Epidermal melanocyte (primary cell): Measurements from ENCODE around the gene STK25.
"Not testable (repeated sequence)": the region's sequence is repeated elsewhere in the genome, so short reads cannot be mapped to it uniquely, and the experiment has no call there.

Experiments
- DNase-seq: peaks from one replicate; pipeline ENCODE4 v3.0.0; 2011; ENCODE audit warnings: low spot score; ENCODE audit not compliant: insufficient read length

The STK25 gene

DNA sequence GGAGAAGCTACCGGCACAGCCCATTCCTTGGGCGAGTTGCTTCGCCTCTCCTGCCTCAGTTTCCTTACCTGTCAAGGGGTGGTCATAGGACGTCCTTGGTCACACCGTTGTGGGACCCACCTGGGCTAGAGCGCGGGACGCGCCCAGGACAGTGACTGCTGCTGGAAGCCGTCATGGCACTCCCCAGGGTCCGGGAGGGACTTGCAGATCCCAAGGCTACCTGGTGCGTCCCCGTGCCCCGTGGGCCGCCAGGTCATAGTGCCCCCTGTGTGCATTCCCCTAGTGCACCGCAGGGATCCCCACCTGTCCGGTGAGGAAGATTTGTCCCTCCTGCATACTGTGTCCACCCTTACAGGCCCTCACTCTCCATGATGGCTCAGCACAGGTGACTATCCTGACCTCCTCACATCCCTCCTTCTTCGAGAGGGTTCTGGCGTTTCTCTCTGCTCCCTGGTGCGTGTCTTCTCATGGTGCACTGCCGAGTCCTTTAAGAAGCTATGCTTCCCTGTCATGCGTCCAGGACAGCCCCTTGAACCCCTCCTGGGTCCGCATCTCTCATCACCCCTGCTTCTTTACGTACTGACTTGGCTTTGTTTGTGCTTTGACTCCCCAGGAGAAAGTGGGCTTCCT is 886 bp upstream of the STK25 start:
- DNase-seq, result no peak

DNA sequence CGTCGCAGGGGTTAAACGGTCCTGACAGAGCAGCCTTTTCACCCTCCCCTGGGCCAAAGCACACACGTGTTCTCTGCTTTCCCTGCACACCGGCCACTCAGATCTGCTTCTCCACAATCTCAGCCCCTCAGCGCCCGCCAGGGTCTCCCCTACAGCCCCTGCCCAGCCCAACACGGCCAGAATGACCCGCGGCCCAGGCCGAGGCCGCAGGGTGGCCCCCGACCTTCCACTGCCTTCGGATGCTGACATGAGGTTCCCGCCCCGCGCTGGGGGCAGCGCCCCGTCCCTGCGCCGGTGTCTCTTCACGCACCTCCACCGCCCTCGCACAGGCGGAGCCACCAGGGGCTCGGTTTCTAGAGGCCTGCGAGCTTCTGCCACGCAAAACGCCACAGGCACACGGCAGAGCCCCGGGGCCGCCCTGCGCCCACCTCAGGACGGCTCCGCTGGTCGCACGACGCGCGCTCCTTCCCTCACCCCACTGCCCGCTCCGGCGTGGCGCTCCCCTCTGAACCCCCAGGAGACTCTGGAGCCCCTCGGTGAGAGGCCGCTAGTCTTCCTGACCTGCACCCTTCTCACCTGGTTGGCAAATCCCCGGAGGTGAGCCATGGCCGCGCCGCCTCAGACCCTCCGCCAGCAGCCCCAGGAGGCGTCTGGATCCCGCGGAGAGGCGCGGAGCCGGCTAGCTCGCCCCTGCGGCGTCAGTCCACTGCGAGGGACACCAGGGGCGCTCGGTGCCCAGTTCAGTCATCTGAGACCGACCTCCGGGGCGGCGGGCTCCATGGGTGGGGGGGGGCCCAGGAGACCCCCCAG is 749 bp downstream of the STK25 start:
- DNase-seq, result peak; percentile 65

DNA sequence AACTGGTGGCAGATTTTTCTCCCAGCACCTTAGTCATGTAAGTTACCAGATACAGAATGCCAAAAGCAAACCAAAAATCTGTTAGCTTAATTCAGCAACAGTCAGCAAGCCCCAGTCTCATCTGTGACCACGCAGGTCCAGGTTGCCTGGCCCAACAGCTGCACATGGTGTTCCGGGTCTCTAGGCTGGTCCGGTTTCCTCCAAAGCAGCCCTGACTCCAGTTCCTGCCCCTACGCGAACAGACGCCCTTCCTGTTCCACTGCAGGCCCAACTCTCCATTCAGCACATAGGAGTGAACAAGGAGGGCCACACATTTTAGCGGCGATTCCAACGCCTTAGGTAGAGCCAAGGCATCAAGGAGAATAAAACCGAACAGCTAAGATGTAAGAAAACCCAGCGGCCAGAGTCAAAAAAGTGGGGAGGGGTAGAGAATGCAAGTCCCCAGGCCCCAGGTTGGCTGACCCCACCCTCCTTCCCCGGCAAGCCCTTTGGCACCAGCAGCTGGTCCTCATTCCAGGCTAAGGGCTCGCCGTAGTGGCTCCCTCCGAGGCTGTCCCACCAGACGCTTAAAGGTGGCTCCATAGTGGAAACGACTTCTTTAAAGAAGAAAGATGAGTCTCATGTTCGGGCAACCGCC is 1.5 kb downstream of the STK25 start:
- no peak for DNase-seq

DNA sequence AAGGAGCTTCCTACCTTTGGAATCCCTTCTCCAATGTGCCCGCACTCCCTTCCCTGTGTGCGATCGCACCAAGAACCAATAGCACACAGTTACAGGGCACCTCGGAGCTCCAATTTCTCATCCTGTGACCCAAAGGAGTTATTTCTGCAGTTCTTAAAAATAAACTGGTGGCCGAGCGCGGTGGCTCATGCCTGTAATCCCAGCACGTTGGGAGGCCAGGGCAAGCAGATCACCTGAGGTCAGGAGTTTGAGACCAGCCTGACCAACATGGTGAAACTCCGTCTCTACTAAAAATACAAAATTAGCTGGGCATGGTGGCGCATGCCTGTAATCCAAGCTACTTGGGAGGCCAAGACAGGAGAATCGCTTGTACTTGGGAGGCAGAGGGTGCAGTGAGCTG is 2.1 kb downstream of the STK25 start:
- not testable (repeated sequence) for DNase-seq

DNA sequence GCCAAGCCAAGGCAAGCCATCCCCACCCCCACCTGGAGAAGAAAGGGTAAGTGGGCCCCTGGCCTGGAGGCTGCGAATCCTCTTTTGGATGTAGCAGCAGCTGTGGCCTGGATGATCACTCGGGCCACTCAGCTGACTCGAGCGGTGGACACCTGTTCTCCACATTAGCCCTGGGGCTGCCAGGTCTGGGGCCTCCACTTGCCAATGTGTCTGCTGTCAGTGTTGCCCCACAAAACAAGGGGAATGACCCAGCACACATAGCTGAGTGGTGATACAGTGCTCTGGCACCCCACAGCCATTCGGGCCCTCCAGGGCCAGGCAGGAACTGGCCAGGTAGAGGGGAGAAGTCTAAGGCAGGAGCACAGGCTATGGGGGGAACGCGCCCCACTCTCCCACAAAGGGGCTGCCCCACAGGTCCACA is 2.6 kb downstream of the STK25 start:
- no peak for DNase-seq

DNA sequence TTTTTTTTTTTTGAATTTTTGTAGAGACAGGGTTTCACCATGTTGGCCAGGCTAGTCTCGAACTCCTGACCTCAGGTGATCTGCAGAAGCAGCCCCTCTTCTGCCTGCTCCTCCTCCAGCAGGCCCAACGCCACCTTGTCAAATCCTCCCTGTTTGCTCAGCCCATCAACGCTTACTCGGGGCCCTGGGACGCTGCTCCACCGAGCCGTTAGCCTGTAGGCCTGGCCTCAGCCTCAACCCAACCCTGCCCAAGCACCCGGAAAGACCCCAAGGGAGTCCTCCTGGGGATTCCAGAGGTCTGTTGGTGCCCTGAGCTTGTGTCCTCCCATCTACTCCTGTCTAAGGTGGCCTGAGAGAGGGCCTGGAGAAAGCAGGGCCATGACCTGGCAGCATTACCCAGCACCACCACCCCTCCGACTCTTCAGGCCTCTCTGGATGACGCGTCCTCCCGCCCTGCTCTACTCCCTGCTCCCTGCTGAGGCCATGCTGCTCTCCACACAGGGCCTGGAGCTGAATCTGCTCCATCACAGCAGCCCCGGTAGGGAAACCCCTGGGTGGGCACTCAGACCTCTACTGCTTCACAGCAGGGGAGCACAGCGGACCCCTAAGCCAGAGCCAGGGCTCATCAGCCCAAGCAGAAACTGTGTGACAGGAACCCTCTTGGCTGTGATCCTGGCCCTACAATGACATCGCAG is 3.2 kb downstream of the STK25 start:
- no peak for DNase-seq

DNA sequence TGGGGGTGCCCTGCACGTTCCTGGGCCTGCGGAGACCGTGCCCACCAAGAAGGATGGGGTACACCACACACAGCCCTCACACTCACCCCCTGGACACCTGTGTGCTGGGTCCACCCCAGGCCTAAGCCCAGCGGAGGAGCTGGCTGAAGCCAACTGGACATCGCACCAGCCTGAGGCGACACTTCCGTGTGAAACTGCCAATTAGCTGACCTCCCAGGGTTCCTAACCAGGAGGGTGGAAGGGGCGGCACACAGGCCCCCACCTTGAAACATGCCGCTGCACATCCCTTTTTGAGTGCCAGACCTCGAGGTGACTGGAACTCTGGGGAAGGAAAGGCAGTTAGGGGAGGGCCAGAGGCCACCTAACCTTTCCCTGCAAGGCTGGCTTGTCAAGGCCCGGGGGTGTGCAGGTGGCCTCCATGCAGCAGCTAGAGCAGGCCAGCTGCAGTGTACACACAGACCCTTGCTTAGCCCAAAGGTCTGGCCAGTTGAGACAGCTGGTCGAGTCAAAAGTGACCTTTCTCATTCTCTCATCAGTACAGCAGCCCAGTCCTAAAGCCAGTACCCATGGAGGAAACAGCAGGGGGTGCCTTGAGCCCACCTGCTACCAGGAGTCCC is 4.5 kb downstream of the STK25 start:
- no peak for DNase-seq

DNA sequence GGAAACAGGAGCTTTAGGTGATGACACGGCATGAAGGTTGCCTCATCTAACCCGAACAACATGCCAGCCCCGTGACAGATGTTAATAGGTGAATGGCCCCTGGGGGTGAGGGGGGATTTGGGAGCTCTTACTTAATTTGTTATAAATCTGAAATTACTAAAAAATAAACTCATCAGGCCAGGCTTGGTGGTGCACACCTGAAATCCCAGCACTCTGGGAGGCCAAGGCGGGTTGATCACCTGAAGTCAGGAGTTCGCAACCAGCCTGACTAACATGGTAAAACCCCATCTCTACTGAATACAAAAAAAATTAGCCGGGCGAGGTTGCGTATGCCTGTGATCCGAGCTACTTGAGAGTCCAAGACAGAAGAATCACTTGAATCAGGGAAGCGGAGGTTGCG is 6.1 kb downstream of the STK25 start:
- no peak for DNase-seq

DNA sequence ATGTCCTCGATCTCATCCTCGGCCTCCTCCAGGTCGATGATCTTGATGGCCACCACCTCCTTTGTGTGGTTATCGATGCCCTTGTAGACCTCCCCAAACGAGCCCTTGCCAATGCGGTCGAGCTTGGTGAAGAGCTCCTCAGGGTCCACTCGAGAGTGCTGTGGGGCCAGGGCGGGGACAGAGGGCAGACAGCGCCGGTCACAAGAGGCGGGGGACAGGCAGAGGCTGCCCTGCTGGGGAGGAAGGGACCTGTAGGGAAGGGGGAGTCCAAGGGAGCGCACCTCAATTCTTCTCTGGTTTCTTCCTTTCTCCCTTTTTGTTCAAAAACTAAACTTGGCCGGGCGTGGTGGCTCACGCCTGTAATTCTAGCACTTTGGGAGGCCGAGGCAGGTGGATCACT is 6.8 kb downstream of the STK25 start:
- DNase-seq, result no peak

DNA sequence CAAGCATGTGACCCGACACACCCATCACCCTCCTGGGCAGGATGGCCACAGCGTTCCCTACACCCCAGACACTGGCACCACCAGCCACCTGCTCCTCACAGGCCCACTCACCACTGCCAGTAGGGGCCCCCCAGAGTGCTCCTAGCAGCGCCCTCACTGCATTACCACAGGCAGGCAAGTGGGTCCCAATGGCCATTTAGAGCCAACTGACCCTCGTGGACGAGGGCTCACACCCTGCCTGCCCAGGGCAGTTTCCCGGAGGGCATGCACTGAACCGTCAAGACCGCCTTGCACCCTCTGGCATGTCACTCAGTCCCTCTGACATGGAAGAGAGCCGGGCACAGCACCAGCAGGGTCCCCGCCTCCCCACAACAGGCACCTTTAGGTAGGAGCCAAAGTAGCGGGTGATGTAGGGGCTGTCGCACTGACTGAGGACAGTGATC is 7.3 kb downstream of the STK25 start:
- no peak for DNase-seq

DNA sequence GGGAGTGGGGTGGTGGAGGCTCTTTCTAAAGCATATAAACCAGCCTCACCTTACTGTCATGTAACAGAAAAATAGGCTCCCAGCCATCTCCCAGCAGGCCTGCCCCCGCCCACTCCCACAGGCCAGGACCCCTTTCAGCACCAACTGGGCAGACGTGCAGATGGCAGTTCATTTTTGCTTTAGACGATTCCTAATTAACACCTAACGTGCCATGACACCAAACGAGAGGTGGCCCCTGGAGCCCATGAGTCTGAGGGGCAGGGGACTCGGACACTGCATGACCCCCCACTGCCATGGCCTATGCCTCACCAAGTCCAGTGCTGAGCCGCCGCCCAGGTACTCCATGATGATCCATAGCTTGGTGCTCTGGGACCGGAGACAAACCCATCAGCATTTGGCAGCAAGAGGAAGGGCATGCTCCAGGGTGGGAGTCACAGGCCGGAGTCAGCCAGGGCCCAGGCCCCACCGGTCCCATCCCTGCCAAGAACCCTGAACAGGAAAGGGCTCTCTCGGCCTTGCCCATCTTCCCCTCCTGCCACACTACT is 7.9 kb downstream of the STK25 start:
- no peak for DNase-seq

DNA sequence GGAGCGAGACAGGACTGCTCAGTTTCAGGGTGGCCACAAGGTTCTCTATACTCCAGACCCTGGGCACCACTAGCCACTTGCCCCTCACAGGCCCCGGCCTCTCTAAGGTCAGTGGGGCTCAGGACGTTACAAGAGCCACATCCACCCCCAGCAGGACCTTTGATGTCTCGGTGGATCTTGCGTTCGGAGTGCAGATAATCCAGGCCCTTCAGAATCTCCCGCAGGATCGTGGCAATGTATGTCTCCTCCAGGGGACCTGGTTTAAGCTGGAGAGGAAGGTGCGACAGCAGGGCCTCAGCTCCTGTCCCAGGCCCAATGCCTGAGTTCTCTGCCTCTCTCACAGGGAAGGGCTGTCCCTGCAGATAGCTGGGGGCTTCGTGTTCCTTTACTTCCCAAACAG is 8.4 kb downstream of the STK25 start:
- no peak for DNase-seq

DNA sequence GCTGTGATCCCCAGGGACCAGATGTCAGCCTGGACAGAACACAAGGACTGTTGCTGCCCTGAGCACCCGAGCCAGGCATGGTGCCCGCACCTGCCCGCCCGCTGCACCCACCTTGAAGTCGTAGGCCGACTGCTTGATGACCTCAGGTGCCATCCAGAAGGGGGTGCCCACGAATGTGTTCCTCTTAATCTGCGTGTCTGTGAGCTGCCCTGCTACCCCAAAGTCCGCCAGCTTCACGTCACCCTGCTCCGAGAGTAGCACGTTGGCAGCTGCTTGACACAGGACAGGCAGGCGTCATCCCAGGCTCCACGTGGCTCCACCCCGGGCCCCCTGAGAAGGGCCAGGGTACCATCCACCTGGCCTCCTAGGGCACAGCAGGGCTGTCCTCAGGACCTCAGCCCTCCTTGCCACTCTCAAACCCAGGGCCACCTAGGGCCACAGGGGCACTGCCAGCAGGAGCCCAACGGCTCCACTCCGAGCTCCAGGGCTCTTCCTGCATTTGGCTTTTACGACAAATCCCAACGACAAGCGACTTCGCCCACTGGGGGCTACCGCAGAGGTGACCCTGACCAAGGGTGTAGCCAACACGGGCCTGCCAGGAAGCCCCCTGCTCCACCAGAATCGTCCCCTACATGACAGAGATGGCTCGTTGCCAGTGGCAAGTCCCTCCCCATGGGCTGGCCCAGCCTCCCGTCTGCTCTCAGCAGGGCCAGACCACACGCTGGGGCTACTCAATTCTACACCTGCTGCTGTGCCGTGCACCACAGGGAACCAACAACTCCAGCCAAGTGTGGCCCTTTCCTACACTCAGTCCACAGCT is 9.0 kb downstream of the STK25 start:
- DNase-seq, result no peak

DNA sequence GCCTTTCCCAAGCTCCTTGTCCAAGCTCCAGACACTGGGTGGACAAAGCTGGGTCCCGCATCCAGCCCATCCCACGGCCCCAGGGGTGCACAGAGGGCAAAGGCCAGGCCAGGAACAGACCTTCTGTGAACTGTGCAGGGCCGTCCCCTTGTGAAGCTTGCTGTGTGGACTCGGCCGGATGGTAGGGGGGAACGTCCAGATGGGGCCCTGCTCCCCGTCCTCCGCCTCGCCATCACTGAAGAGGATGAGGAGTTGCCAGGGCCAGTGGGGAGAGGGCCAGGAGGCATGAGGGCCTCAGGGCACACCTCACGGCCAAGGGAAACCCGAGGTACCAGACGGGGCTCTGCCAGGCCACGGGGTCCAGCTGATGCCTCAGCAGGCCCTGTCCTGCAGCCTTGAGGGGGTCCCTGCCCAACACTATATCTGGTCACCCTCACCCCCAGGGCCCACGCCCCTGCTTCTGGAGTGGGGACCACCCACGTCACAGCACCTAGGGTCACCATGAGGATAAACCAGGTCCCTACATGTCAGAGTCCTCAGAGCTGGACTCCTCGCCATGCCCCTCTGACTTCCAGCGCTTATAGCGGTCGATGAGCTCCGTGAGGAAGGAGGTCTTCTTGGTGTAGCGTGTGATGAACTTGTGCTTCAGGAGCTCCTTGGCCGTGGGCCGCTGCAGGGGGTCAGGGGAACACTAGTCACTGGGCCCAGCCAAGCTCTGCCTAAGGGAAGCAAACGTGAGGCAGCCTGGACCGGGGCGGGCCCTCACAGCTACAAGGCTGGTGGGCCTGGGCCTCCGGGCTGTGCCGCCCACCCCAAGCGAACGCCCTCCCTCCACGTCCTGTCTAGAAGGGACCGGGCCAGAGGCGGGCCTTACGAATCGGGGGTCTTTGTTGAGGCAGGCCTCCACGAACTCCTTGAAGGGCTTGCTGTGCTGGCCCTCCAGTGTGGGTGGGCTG is 10.0 kb downstream of the STK25 start:
- DNase-seq, result no peak

DNA sequence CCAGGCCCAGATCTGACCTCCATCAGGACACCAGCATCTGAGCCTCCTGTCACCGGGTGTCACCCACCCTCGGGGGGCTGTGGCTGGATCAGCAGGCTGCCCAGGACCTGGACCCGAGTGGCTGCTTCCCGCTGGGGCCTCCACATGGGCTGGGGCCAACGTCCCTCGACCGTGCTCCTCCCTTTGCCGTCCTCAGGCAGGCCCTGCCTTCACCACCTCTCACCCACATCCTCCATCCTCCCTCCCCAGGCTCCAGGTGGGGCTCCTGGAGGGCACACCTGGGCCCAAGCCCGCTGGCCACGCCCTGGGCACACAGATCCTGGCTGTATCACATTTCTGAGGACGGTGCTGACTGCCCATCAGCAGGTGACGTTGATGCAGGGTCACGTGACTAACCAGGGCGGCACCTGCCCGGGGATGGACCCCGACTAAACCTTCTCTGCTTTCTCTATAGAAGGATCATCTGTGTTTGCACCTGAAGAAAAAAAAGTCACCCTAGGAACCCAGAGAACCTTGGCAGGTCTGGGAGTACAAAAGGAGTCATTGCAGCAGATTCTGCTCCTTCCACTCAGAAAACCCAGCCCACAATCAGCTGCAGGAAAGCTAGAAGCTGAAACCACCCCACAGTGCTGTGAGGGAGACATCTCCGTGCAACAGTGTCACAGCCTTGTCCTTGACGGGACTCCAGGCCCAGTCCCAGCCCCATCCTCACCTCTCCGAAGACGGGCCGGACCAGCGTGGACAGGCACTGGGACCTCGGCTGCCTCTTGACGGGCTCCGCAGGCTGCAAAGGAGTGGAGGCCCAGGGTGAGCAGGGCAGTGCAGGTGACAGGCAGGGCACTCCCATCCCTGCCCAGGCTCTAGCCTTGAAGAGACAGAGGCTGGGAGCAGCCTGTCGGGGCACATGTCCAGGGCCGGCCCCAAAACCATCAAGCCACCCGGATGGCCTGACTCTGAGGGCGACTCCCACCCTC is 11.2 kb downstream of the STK25 start:
- no peak for DNase-seq

DNA sequence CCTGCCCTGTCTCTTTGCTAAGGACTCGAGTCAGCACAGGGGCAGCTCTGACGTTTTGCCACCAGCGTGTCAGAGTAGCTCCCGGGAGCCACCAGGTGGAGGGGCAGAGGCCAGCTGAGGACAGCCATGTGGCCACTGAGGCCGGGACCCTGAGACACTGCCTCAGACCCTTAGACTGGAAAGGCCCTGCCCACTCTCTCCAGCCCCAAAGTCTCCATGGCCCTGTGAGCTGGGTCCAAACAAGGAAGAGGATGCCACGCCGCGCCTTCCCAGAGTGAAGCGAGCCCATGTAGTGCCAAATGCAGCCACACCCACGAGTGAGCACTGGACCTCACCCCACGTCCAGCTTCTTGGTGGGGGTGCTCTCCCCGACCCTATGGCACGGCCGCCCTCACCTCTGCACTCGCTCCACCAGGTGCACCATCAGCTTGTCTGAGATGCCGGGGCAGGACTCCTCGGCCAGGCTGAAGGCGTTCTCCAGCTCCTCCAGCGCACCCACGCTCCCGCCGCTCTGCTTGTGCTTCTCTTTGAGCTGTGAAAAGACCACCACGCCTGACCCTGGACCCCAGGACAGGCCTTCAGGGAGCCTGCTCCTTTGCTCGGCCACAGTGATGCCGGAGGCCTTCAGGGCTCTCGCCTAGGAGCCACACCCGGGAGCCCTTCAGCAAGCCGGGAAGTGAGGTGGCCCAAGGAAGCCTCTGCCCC is 12.2 kb downstream of the STK25 start:
- DNase-seq, result no peak
